HCT116 (cell line): ENCODE data around the gene RIN3.

Experiments used
- POLR2AphosphoS5 ChIP-seq: IDR thresholded peaks from 2 replicates; pipeline ENCODE4 v1.6.1; 2011; ENCODE audit warnings: mild to moderate bottlenecking, low read depth, low read length, moderate library complexity
- TF ChIP-seq, protein P1 (sequence below), 3 experiments: fragments of 200-600 bp in 1 of 3; sonication (generic) in 1 of 3; IDR thresholded peaks in 2 of 3; conservative IDR thresholded peaks in 1 of 3; 2 replicates each; pipeline ENCODE4 v1.5.1; 2012 to 2017; ENCODE audit warnings: low read depth in 2 of 3, low read length in 2 of 3, antibody characterized with exemption in 1 of 3, borderline replicate concordance in 1 of 3, control low read depth in 1 of 3, mild to moderate bottlenecking in 1 of 3, mixed read lengths in 1 of 3, mixed run types in 1 of 3, moderate library complexity in 1 of 3; ENCODE audit not compliant: insufficient read depth in 1 of 3

DNA sequence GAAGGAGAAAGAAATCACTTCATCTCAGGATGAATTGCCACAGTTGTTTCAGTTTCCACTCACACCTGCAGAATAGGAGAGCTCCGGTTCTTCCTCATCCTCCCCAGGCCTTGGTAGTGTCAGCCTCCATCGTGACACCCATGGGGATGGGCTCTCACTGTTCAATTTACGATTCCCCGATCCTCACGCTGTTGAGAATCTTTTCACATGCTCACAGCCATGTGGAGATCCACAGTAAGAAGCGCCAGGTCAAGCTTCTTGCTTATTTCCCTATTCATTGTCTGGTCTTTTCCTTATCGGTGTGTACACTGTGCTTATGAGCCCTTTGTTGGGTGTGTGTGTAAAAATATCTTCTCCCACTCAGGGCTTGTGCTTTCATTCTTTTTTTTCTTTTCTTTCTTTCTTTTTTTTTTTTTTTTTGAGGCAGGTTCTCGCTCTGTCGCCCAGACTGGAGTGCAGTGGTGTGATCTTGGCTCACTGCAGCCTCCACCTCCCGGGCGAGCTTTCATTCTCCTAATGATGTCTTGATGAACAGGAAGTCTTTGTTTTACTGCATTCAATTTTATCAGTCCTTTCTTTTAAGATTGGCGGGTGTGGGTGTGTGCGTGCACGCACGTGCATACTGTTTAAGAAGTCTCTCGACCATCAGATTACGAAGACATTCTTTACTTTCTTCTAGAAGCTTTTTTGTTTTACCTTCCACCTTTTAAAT lies 21.5 kb downstream of the RIN3 start:
- TF ChIP-seq, protein P1, sequence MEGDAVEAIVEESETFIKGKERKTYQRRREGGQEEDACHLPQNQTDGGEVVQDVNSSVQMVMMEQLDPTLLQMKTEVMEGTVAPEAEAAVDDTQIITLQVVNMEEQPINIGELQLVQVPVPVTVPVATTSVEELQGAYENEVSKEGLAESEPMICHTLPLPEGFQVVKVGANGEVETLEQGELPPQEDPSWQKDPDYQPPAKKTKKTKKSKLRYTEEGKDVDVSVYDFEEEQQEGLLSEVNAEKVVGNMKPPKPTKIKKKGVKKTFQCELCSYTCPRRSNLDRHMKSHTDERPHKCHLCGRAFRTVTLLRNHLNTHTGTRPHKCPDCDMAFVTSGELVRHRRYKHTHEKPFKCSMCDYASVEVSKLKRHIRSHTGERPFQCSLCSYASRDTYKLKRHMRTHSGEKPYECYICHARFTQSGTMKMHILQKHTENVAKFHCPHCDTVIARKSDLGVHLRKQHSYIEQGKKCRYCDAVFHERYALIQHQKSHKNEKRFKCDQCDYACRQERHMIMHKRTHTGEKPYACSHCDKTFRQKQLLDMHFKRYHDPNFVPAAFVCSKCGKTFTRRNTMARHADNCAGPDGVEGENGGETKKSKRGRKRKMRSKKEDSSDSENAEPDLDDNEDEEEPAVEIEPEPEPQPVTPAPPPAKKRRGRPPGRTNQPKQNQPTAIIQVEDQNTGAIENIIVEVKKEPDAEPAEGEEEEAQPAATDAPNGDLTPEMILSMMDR (IDR thresholded peaks at IDR 0.05 in 2 of 3, conservative IDR thresholded peaks at IDR 0.05 in 1 of 3; ENCODE audit: borderline replicate concordance in 1 of 3, insufficient read depth in 1 of 3, low read depth in 2 of 3, low read length in 2 of 3), result no peak
- no peak for TF ChIP-seq POLR2AphosphoS5
